ENCODE results near the gene IGF1.

The IGF1 gene

GRCh38 chr12:102480406-102480805, at the start of gene IGF1:
Gene IGF1, minus strand, starts transcription at chr12:102480563. Its CDS starts 182 bp downstream, at chr12:102480381.
- peak; percentile 16 for DNase-seq

GRCh38 chr12:102528111-102528510, 47.7 kb upstream of the IGF1 start:
- DNase-seq = no peak

GRCh38 chr12:102527171-102527720, 46.9 kb upstream of the IGF1 start:
- no peak for DNase-seq

GRCh38 chr12:102526656-102527055, 46.3 kb upstream of the IGF1 start:
- no peak for DNase-seq

GRCh38 chr12:102522768-102523167, 42.4 kb upstream of the IGF1 start:
- DNase-seq = no peak

GRCh38 chr12:102521662-102522277, 41.4 kb upstream of the IGF1 start:
- DNase-seq = no peak

GRCh38 chr12:102518871-102519270, 38.5 kb upstream of the IGF1 start:
- DNase-seq = no peak

- no peak for DNase-seq
Observed at GRCh38 chr12:102514696-102515095, 34.3 kb upstream of the IGF1 start.

- no peak for DNase-seq
Observed at GRCh38 chr12:102513739-102514138, 33.4 kb upstream of the IGF1 start.

GRCh38 chr12:102513272-102513671, 32.9 kb upstream of the IGF1 start:
- no peak for DNase-seq

- no peak for DNase-seq
Observed at GRCh38 chr12:102512523-102512922, 32.2 kb upstream of the IGF1 start.

GRCh38 chr12:102511575-102511974, 31.2 kb upstream of the IGF1 start:
- no peak for DNase-seq

- no peak for DNase-seq
Observed at GRCh38 chr12:102510463-102510862, 30.1 kb upstream of the IGF1 start.

- DNase-seq = no peak
Observed at GRCh38 chr12:102510031-102510430, 29.7 kb upstream of the IGF1 start.

GRCh38 chr12:102509123-102509626, 28.8 kb upstream of the IGF1 start:
- no peak for DNase-seq

GRCh38 chr12:102508052-102508451, 27.7 kb upstream of the IGF1 start:
- DNase-seq = no peak

- DNase-seq = no peak
Observed at GRCh38 chr12:102507301-102507700, 26.9 kb upstream of the IGF1 start.

- no peak for DNase-seq
Observed at GRCh38 chr12:102504871-102505270, 24.5 kb upstream of the IGF1 start.

- no peak for DNase-seq
Observed at GRCh38 chr12:102504280-102504679, 23.9 kb upstream of the IGF1 start.

GRCh38 chr12:102503831-102504230, 23.5 kb upstream of the IGF1 start:
- DNase-seq = no peak

- no peak for DNase-seq
Observed at GRCh38 chr12:102503056-102503681, 22.8 kb upstream of the IGF1 start.

GRCh38 chr12:102501773-102502172, 21.4 kb upstream of the IGF1 start:
- DNase-seq = no peak

GRCh38 chr12:102498471-102498870, 18.1 kb upstream of the IGF1 start:
- DNase-seq = no peak

GRCh38 chr12:102497743-102498142, 17.4 kb upstream of the IGF1 start:
- DNase-seq = no peak
